ENCODE results near the gene PHAF1.

The PHAF1 gene

GRCh38 chr16:67146523-67147357, 37.0 kb downstream of the PHAF1 start:
- Histone ChIP-seq H3K4me3 (ENCODE audit: low read depth in 1 of 2, low read length in 2 of 2) (no peak overlapping the region), H3K27ac (ENCODE audit: low read length) (no peak overlapping the region), H3K36me3 (ENCODE audit: insufficient read depth, low read length) (peaks cover 70% of the 10 kb centered on the region), H4K20me1 (ENCODE audit: insufficient read depth, low read length) (peaks cover 10% of the 10 kb centered on the region; the same call in 1 of the 2 replicates), H3K4me2 (ENCODE audit: insufficient read depth, low read length) (no peak overlapping the region), H3K9me3 (ENCODE audit: insufficient read depth, low read length, severe bottlenecking) (no peaks in the 10 kb centered on the region), H3K4me1 (ENCODE audit: insufficient read depth, low read length) (no peaks in the 10 kb centered on the region), H3K79me2 (ENCODE audit: insufficient read depth, low read length) (no peaks in the 10 kb centered on the region), H2AFZ (ENCODE audit: low read depth, low read length) (no peak overlapping the region), H3K9ac (ENCODE audit: low read depth, low read length) (no peak overlapping the region), H3K27me3 (ENCODE audit: insufficient read depth, low read length, poor library complexity) (no peaks in the 10 kb centered on the region)
- TF ChIP-seq EZH2 (IDR thresholded peaks at IDR 0.05; ENCODE audit: borderline replicate concordance, low read depth, low read length, severe bottlenecking): no peak
- TF ChIP-seq CTCF (IDR thresholded peaks at IDR 0.05; ENCODE audit: borderline replicate concordance, extremely low read depth, low read length, poor library complexity, severe bottlenecking): no peak
- no peak for DNase-seq
- no peak for ATAC-seq (ENCODE audit: insufficient read depth, low read depth)

DNA sequence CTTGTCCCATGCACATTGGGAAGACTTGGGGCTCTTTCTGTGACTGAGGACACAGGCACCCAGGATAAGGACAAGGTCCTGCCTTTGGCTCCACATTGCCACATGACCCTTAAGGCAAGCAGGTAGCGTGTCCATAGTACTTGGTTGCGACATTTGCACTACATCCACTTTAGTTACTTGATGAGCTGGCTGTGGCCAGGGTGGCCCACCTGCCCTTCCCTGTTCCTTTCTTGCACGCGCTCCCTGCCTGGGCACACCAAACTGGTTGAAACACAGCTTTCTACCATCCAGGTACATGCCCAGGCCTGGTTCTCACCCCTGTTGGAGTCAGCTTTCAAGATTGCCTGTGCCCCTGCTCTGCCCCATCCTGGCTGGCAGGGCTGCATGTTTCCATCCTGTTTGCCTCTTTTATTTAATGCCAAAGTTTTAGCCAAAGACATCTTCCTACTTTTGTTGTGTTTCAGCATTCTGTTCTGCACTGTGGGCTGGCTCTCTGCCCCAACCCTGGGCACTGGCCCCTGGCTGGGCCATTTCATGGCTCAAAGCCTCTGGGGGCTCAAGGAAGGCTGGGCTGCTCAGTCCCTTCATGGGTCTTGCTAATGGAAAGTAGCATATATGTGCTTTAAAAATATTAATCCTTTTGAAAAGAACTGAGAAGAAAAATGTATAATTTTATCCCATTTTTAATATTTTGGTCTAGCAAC, 37.8 kb downstream of the PHAF1 start:
- ATAC-seq (ENCODE audit: insufficient read depth, low read depth) (no peak), DNase-seq (no peak)
- H3K79me2 ChIP-seq (ENCODE audit: insufficient read depth, low read length): no peaks in the 10 kb centered on the region
- no peaks in the 10 kb centered on the region for H3K9me3 ChIP-seq (ENCODE audit: insufficient read depth, low read length, severe bottlenecking)
- no peak overlapping the region for H3K27ac ChIP-seq (ENCODE audit: low read length)
- H3K9ac ChIP-seq (ENCODE audit: low read depth, low read length): no peak overlapping the region
- no peak overlapping the region for H2AFZ ChIP-seq (ENCODE audit: low read depth, low read length)
- no peaks in the 10 kb centered on the region for H3K27me3 ChIP-seq (ENCODE audit: insufficient read depth, low read length, poor library complexity)
- TF ChIP-seq EZH2 (IDR thresholded peaks at IDR 0.05; ENCODE audit: borderline replicate concordance, low read depth, low read length, severe bottlenecking) (no peak), CTCF (IDR thresholded peaks at IDR 0.05; ENCODE audit: borderline replicate concordance, extremely low read depth, low read length, poor library complexity, severe bottlenecking) (no peak)
- H4K20me1 ChIP-seq (ENCODE audit: insufficient read depth, low read length): peaks cover 11% of the 10 kb centered on the region; the same call in 1 of the 2 replicates
- no peak overlapping the region for H3K4me3 ChIP-seq (ENCODE audit: low read depth in 1 of 2, low read length in 2 of 2)
- H3K36me3 ChIP-seq (ENCODE audit: insufficient read depth, low read length): peaks cover 62% of the 10 kb centered on the region
- H3K4me2 ChIP-seq (ENCODE audit: insufficient read depth, low read length): no peak overlapping the region
- no peaks in the 10 kb centered on the region for H3K4me1 ChIP-seq (ENCODE audit: insufficient read depth, low read length)

GRCh38 chr16:67148221-67148620, 38.5 kb downstream of the PHAF1 start:
- Histone ChIP-seq H2AFZ (ENCODE audit: low read depth, low read length) (no peak overlapping the region), H3K36me3 (ENCODE audit: insufficient read depth, low read length) (peaks cover 55% of the 10 kb centered on the region), H3K4me1 (ENCODE audit: insufficient read depth, low read length) (no peaks in the 10 kb centered on the region), H4K20me1 (ENCODE audit: insufficient read depth, low read length) (peaks cover 11% of the 10 kb centered on the region; the same call in 1 of the 2 replicates), H3K27me3 (ENCODE audit: insufficient read depth, low read length, poor library complexity) (no peaks in the 10 kb centered on the region), H3K4me2 (ENCODE audit: insufficient read depth, low read length) (no peak overlapping the region), H3K9ac (ENCODE audit: low read depth, low read length) (no peak overlapping the region), H3K4me3 (ENCODE audit: low read depth in 1 of 2, low read length in 2 of 2) (no peak overlapping the region), H3K9me3 (ENCODE audit: insufficient read depth, low read length, severe bottlenecking) (no peaks in the 10 kb centered on the region), H3K79me2 (ENCODE audit: insufficient read depth, low read length) (no peaks in the 10 kb centered on the region), H3K27ac (ENCODE audit: low read length) (no peak overlapping the region)
- DNase-seq: no peak
- no peak for ATAC-seq (ENCODE audit: insufficient read depth, low read depth)
- no peak for TF ChIP-seq EZH2 (IDR thresholded peaks at IDR 0.05; ENCODE audit: borderline replicate concordance, low read depth, low read length, severe bottlenecking)
- TF ChIP-seq CTCF (IDR thresholded peaks at IDR 0.05; ENCODE audit: borderline replicate concordance, extremely low read depth, low read length, poor library complexity, severe bottlenecking): no peak

Measured in DND-41 (cell line).